Amygdala (tissue), 56 donors: ENCODE measurements around the gene ZBTB11.
"Not testable (repeated sequence)": the region's sequence is repeated elsewhere in the genome, so short reads cannot be mapped to it uniquely, and the experiment has no call there.

Experiments
- DNase-seq, 56 donors: peaks; one replicate each; lab custom pipeline; 2025; lab: John Stamatoyannopoulos, UW

The ZBTB11 gene

GRCh38 chr3:101656651-101657050 is 20.3 kb downstream of the ZBTB11 start:
- no peak for DNase-seq

GRCh38 chr3:101646726-101647125 is 30.2 kb downstream of the ZBTB11 start:
- no peak for DNase-seq

GRCh38 chr3:101643861-101644613 is 32.9 kb downstream of the ZBTB11 start:
- no peak for DNase-seq

GRCh38 chr3:101643009-101643844 is 33.7 kb downstream of the ZBTB11 start:
- DNase-seq, result no peak

- no peak for DNase-seq
Observed at GRCh38 chr3:101642441-101642840, 34.5 kb downstream of the ZBTB11 start.

- DNase-seq, result not testable (repeated sequence)
Observed at GRCh38 chr3:101641397-101642115, 35.4 kb downstream of the ZBTB11 start.

GRCh38 chr3:101640256-101640655 is 36.7 kb downstream of the ZBTB11 start:
- no peak for DNase-seq

GRCh38 chr3:101639280-101639963 is 37.5 kb downstream of the ZBTB11 start:
- DNase-seq, result no peak

GRCh38 chr3:101638261-101638745 is 38.6 kb downstream of the ZBTB11 start:
- no peak for DNase-seq

- no peak for DNase-seq
Observed at GRCh38 chr3:101637451-101637850, 39.5 kb downstream of the ZBTB11 start.

- peak in 25 of 56 donors; percentile 2 to 36 (median 17) for DNase-seq
Observed at GRCh38 chr3:101635954-101636798, 40.8 kb downstream of the ZBTB11 start.

- no peak for DNase-seq
Observed at GRCh38 chr3:101635345-101635744, 41.6 kb downstream of the ZBTB11 start.

GRCh38 chr3:101634591-101635196 is 42.2 kb downstream of the ZBTB11 start:
- no peak for DNase-seq

- DNase-seq, result no peak
Observed at GRCh38 chr3:101633186-101633585, 43.7 kb downstream of the ZBTB11 start.

- no peak for DNase-seq
Observed at GRCh38 chr3:101632586-101632985, 44.3 kb downstream of the ZBTB11 start.

- not testable (repeated sequence) for DNase-seq
Observed at GRCh38 chr3:101631959-101632358, 45.0 kb downstream of the ZBTB11 start.

GRCh38 chr3:101631098-101631796 is 45.7 kb downstream of the ZBTB11 start:
- DNase-seq, result no peak

GRCh38 chr3:101629219-101629618 is 47.7 kb downstream of the ZBTB11 start:
- no peak for DNase-seq
